K562 (cell line): ENCODE measurements around the gene AZU1. TPM values are rescaled to one million over a fixed set of nuclear protein-coding genes. Genes with fewer than 3 reads are reported as not detected.

Experiments
- AFF1 ChIP-seq, 2 experiments: fragments of 450-650 bp; IDR thresholded peaks; 2 replicates each; pipeline ENCODE4 v1.6.1; 2018; ENCODE audit warnings: mild to moderate bottlenecking in 2 of 2, low read depth in 1 of 2; ENCODE audit not compliant: partially characterized antibody in 2 of 2
- ATF1 ChIP-seq, 2 experiments: fragments of 450-650 bp in 1 of 2; IDR thresholded peaks; 2 replicates each; pipeline ENCODE4 v1.6.1; 2016; ENCODE audit warnings: missing compliant biosample characterization in 1 of 2, missing genetic modification characterization in 1 of 2
- ATF7 ChIP-seq: fragments of 450-650 bp; IDR thresholded peaks from 2 replicates; pipeline ENCODE4 v1.7.1; 2014; ENCODE audit warnings: mild to moderate bottlenecking, moderate library complexity
- BRD4 ChIP-seq: fragments of 200-600 bp; sonication (generic); IDR thresholded peaks from 2 replicates; pipeline ENCODE4 v1.6.1; 2017; ENCODE audit warnings: inconsistent platforms
- CBX1 ChIP-seq: sonication (generic); IDR thresholded peaks from 2 replicates; pipeline ENCODE4 v1.6.1; 2016; ENCODE audit warnings: antibody characterized with exemption, low read depth, mild to moderate bottlenecking
- CREB3 ChIP-seq: fragments of 450-650 bp; conservative IDR thresholded peaks from 2 replicates; pipeline ENCODE4 v1.6.1; 2016; ENCODE audit warnings: missing genetic modification characterization, low read depth, mild to moderate bottlenecking, missing compliant biosample characterization, moderate library complexity
- CREBBP ChIP-seq: IDR thresholded peaks from one replicate; pipeline ENCODE4 v1.6.1; 2012; ENCODE audit warnings: low read depth, mild to moderate bottlenecking, control low read depth, inconsistent platforms, low read length
- DLX4 ChIP-seq: fragments of 250-450 bp; sonication (Bioruptor Pico); IDR thresholded peaks from 2 replicates; pipeline ENCODE4 v1.6.1; 2021; ENCODE audit warnings: mild to moderate bottlenecking
- FOSL1 ChIP-seq: fragments of 200-800 bp; sonication (Bioruptor generic); conservative IDR thresholded peaks from 2 replicates; pipeline ENCODE4 v1.6.1; 2016; ENCODE audit warnings: missing genetic modification characterization, missing compliant biosample characterization
- MBD2 ChIP-seq: sonication (generic); IDR thresholded peaks from 2 replicates; pipeline ENCODE4 v1.6.1; 2016; ENCODE audit warnings: low read depth, borderline replicate concordance
- MECOM ChIP-seq: fragments of 250-450 bp; sonication (Bioruptor Pico); IDR thresholded peaks from 2 replicates; pipeline ENCODE4 v1.8.0; 2022; ENCODE audit warnings: inconsistent platforms
- MIER1 ChIP-seq: fragments of 450-650 bp; IDR thresholded peaks from 2 replicates; pipeline ENCODE4 v1.6.1; 2016; ENCODE audit warnings: antibody characterized with exemption, mild to moderate bottlenecking, low read depth
- MTA2 ChIP-seq: fragments of 450-650 bp; IDR thresholded peaks from 2 replicates; pipeline ENCODE4 v1.6.1; 2016; ENCODE audit warnings: low read depth
- MYBL2 ChIP-seq, 2 experiments: fragments of 450-650 bp in 1 of 2; sonication (generic) in 1 of 2; formaldehyde crosslinking in 1 of 2; IDR thresholded peaks; 2 replicates each; pipeline versions ENCODE4 v1.6.1 to v1.8.1; 2017 to 2022; ENCODE audit warnings: borderline replicate concordance in 1 of 2, inconsistent platforms in 1 of 2, low read depth in 1 of 2, mild to moderate bottlenecking in 1 of 2, missing genetic modification reagents in 1 of 2, moderate library complexity in 1 of 2
- NCOA2 ChIP-seq, 2 experiments: fragments of 450-650 bp; IDR thresholded peaks; 2 replicates each; pipeline ENCODE4 v1.6.1; 2018; ENCODE audit warnings: mild to moderate bottlenecking in 2 of 2, moderate library complexity in 1 of 2; ENCODE audit not compliant: partially characterized antibody in 2 of 2
- RBFOX2 ChIP-seq: fragments of 200-400 bp; formaldehyde crosslinking; IDR thresholded peaks from 2 replicates; pipeline ENCODE4 v1.6.1; 2017; ENCODE audit warnings: low read depth, mild to moderate bottlenecking, low read length, moderate library complexity
- TRIM24 ChIP-seq, 2 experiments: fragments of 450-650 bp; IDR thresholded peaks; 2 replicates each; pipeline ENCODE4 v1.6.1; 2016
- ZNF518B ChIP-seq: fragments of 250-450 bp; sonication (Bioruptor Pico); IDR thresholded peaks from 2 replicates; pipeline ENCODE4 v1.5.0; 2021; ENCODE audit warnings: mild to moderate bottlenecking, moderate library complexity
- polyA plus RNA-seq, 8 experiments: library from polyadenylated mRNA; depleted of rRNA in 4 of 8; stranded (reverse) in 5 of 8; unstranded in 3 of 8; fragments of >200 nt; fragmentation: Nextera tagmentation in 2 of 8; fragmentation: Illumina TruSeq in 1 of 8; extraction: Ambion mirVana in 2 of 8; extraction: Trizol in 1 of 8; gene quantifications; 2 replicates each; pipeline versions ENCODE4 v1.2.1 to v1.2.3, GENCODE V29; 2011 to 2014; ENCODE audit warnings: inconsistent platforms in 1 of 8, missing spikeins in 1 of 8
- total RNA-seq, 7 experiments: library from RNA; depleted of rRNA in 6 of 7; stranded (reverse); fragments of >200 nt in 6 of 7; fragmentation: Illumina TruSeq in 2 of 7; extraction: Trizol in 2 of 7; gene quantifications; 2 replicates each; pipeline versions ENCODE4 v1.2.1 to v1.2.3, GENCODE V29; 2011 to 2021; ENCODE audit warnings: low replicate concordance in 1 of 7

Gene AZU1
- total and polyA plus RNA-seq, 9 of the 15 experiments (the other 6 are each of a cell fraction or from before 2014, with no cell fraction given): 0.29 to 1.9 (median 0.59) TPM; not detected in 3

- no peak; the same call in 1 of the 2 replicates for TF ChIP-seq CREB3 (tag)
- TF ChIP-seq ATF7: no peak
- TF ChIP-seq MECOM (CRISPR knock-in tag): peak; percentile 58; the same call in 1 of the 2 replicates
- peak; percentile 70 for TF ChIP-seq MBD2
- no peak for TF ChIP-seq ZNF518B (CRISPR knock-in tag)
- no peak for TF ChIP-seq NCOA2 (IDR thresholded peaks at IDR 0.05; ENCODE audit: partially characterized antibody in 2 of 2)
- TF ChIP-seq MTA2: peak; percentile 51
- TF ChIP-seq FOSL1: peak; percentile 24; the same call in 1 of the 2 replicates
- TF ChIP-seq ATF1 (CRISPR knock-in tag; IDR thresholded peaks at IDR 0.05): no peak
- 0 out of 2 replicates have a peak, but pooled peaks have one; percentile 3 for TF ChIP-seq ATF1 (tag; IDR thresholded peaks at IDR 0.05)
- peak; percentile 48; the same call in 1 of the 2 replicates for TF ChIP-seq RBFOX2
- TF ChIP-seq MYBL2 (IDR thresholded peaks at IDR 0.05; ENCODE audit: low read depth): no peak
- TF ChIP-seq MYBL2 (CRISPR knock-in tag; IDR thresholded peaks at IDR 0.05; ENCODE audit: borderline replicate concordance): no peak
- peak; percentile 13 to 61; a peak in 3 of 4 replicates for TF ChIP-seq TRIM24 (IDR thresholded peaks at IDR 0.05)
- no peak for TF ChIP-seq DLX4 (CRISPR knock-in tag)
- no peak for TF ChIP-seq MIER1
- TF ChIP-seq CBX1: peak; percentile 16; the same call in 1 of the 2 replicates
- peak; percentile 83; the same call in 1 of the 2 replicates for TF ChIP-seq BRD4
- TF ChIP-seq CREBBP: no peak
- no peak for TF ChIP-seq AFF1 (IDR thresholded peaks at IDR 0.05; ENCODE audit: low read depth in 1 of 2, partially characterized antibody in 2 of 2)
These were observed 35.9 kb upstream of the AZU1 start (continued) for GRCh38 chr19:791567-792305.
